HCT116 (cell line): ENCODE data around the gene BRSK1. TPM values are rescaled to one million over a fixed set of nuclear protein-coding genes. Genes with fewer than 3 reads are reported as not detected.

Source experiments
- ATAC-seq: fragments of 200-7000 bp; cut with Tn5 transposase; 2 replicates; pipeline ENCODE4 v1.9.1; 2020; ENCODE audit warnings: mild to moderate bottlenecking, moderate library complexity
- BruUV-seq: library from RNA; stranded (reverse); fragments of 400-500 nt; replicated peaks from 2 replicates; lab custom pipeline; 2021; lab: Mats Ljungman, UMichigan
- CTCF ChIA-PET: fragments of 300-600 bp; sonication (Branson Sonifier 250); formaldehyde crosslinking; loops from one replicate; lab custom pipeline; 2021; ENCODE audit warnings: antibody characterized with exemption; lab: Charles Lee
- POLR2A ChIA-PET: fragments of 300-600, 350-600 bp; sonication (Branson Sonifier 250); formaldehyde crosslinking; loops from one replicate; lab custom pipeline; 2021; ENCODE audit warnings: antibody characterized with exemption; lab: Charles Lee
- RAD21 ChIA-PET, 2 experiments: fragments of 300-600 bp; sonication (Branson Sonifier 250); formaldehyde crosslinking; loops; one replicate each; lab custom pipeline; 2023; ENCODE audit warnings: low total read pairs in 2 of 2; ENCODE audit not compliant: uncharacterized antibody in 2 of 2, unreplicated experiment in 2 of 2, low non-redundant PET in 1 of 2; lab: Charles Lee
- DNase-seq: peaks from one replicate; pipeline ENCODE4 v3.0.0-alpha.2; 2010; ENCODE audit warnings: low read depth, low spot score
- H2AFZ ChIP-seq: fragments of 200-600 bp; shearing (Covaris generic), sonication (generic); 2 replicates; pipeline ENCODE4 v1.6.1; 2017; ENCODE audit warnings: low read depth, mixed run types, mixed read lengths, antibody characterized with exemption, low read length; ENCODE audit not compliant: poor library complexity, severe bottlenecking
- H3K27ac ChIP-seq: 2 replicates; pipeline ENCODE4 v1.5.1; 2012; ENCODE audit warnings: low read depth, low read length
- H3K27me3 ChIP-seq: fragments of 200-600 bp; sonication (generic); 2 replicates; pipeline ENCODE4 v1.6.1; 2016; ENCODE audit warnings: mixed run types, low read length, mixed read lengths; ENCODE audit not compliant: insufficient read depth
- H3K36me3 ChIP-seq, 2 experiments: fragments of 200-500 bp in 1 of 2; fragments of 200-600 bp in 1 of 2; sonication (Bioruptor generic) in 1 of 2; sonication (generic) in 1 of 2; 2 replicates each; pipeline versions ENCODE4 v1.5.1 to v1.6.1; 2014 to 2016; ENCODE audit warnings: low read length in 2 of 2, inconsistent platforms in 1 of 2, mixed read lengths in 1 of 2, mixed run types in 1 of 2; ENCODE audit not compliant: insufficient read depth in 2 of 2, control insufficient read depth in 1 of 2
- H3K4me1 ChIP-seq, 2 experiments: fragments of 200-600 bp in 1 of 2; sonication (generic) in 1 of 2; 2 replicates each; pipeline versions ENCODE4 v1.5.1 to v1.6.1; 2012 to 2017; ENCODE audit warnings: low read length in 2 of 2, inconsistent platforms in 1 of 2, mild to moderate bottlenecking in 1 of 2, mixed read lengths in 1 of 2, mixed run types in 1 of 2, moderate library complexity in 1 of 2; ENCODE audit not compliant: insufficient read depth in 2 of 2, control insufficient read depth in 1 of 2
- H3K4me2 ChIP-seq: fragments of 200-600 bp; sonication (generic); 2 replicates; pipeline ENCODE4 v1.6.1; 2017; ENCODE audit warnings: mixed run types, low read length, mixed read lengths
- H3K4me3 ChIP-seq, 2 experiments: fragments of 200-600 bp in 1 of 2; sonication (generic) in 1 of 2; replicated peaks in 1 of 2; 2 replicates each; pipeline ENCODE4 v1.5.1; 2011 to 2016; ENCODE audit warnings: low read length in 2 of 2, control low read depth in 1 of 2, low read depth in 1 of 2, mild to moderate bottlenecking in 1 of 2, mixed read lengths in 1 of 2, mixed run types in 1 of 2
- H3K79me2 ChIP-seq: fragments of 200-600 bp; sonication (generic); 2 replicates; pipeline ENCODE4 v1.6.1; 2017; ENCODE audit warnings: mild to moderate bottlenecking, mixed run types, low read length, moderate library complexity, mixed read lengths; ENCODE audit not compliant: insufficient read depth
- H3K9ac ChIP-seq: fragments of 200-600 bp; sonication (generic); 2 replicates; pipeline ENCODE4 v1.6.1; 2016; ENCODE audit warnings: low read length, mixed read lengths
- H3K9me2 ChIP-seq: fragments of 200-600 bp; sonication (generic), shearing (Covaris generic); 2 replicates; pipeline ENCODE4 v1.6.1; 2017; ENCODE audit warnings: mixed run types, mild to moderate bottlenecking, moderate library complexity; ENCODE audit not compliant: insufficient read depth
- H3K9me3 ChIP-seq, 2 experiments: fragments of 200-500 bp in 1 of 2; fragments of 200-600 bp in 1 of 2; sonication (Bioruptor generic) in 1 of 2; sonication (generic) in 1 of 2; 2 replicates each; pipeline ENCODE4 v1.6.1; 2014 to 2017; ENCODE audit warnings: low read length in 2 of 2, mixed read lengths in 2 of 2, inconsistent platforms in 1 of 2, low read depth in 1 of 2, mild to moderate bottlenecking in 1 of 2, mixed run types in 1 of 2, moderate library complexity in 1 of 2; ENCODE audit not compliant: control insufficient read depth in 1 of 2, insufficient read depth in 1 of 2
- H4K20me1 ChIP-seq: fragments of 200-600 bp; sonication (generic), shearing (Covaris generic); 2 replicates; pipeline ENCODE4 v1.6.1; 2017; ENCODE audit warnings: mixed run types, mild to moderate bottlenecking, moderate library complexity; ENCODE audit not compliant: insufficient read depth
- CEBPB ChIP-seq: IDR thresholded peaks from 2 replicates; pipeline ENCODE4 v1.6.1; 2012; ENCODE audit warnings: low read depth
- EZH2 ChIP-seq: fragments of 200-600 bp; sonication (generic); IDR thresholded peaks from 2 replicates; pipeline ENCODE4 v1.6.1; 2017; ENCODE audit warnings: antibody characterized with exemption, mixed run types
- POLR2A ChIP-seq: IDR thresholded peaks from 2 replicates; pipeline ENCODE4 v1.7.0; 2011; ENCODE audit warnings: borderline replicate concordance; ENCODE audit not compliant: insufficient read depth, insufficient read length; ENCODE audit errors: extremely low read depth
- POLR2AphosphoS5 ChIP-seq: IDR thresholded peaks from 2 replicates; pipeline ENCODE4 v1.6.1; 2011; ENCODE audit warnings: mild to moderate bottlenecking, low read depth, low read length, moderate library complexity
- intact Hi-C: fragments of 100-400 bp; cut with micrococcal nuclease; formaldehyde crosslinking; loops from 2 replicates; pipeline ENCODE4 v1.10.0; 2022
- total RNA-seq: library from RNA; stranded (reverse); gene quantifications from one replicate; pipeline ENCODE4 v1.2.1, GENCODE V29; 2021; ENCODE audit not compliant: unreplicated experiment

The BRSK1 gene
- total RNA-seq, 1 experiment from 2014 or later, result 33.3 TPM

DNA sequence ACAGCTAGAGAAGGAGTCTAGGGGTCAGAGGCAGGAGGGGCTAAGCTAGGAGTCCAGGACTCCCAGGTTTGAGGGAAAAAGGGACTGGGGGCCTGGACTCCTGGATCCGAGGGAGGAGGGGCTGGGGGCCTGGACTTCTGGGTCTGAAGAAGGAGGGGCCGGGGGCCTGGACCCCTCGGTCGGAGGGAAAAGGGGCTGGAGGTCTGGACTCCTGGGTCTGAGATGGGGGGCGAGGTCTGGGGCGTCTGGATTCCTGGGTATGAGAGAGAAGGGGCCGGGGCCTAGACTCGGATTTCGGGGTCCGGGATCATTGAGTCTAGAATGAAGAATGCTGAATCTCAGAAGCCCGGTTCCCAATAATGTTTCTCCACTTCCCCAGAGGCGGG lies 18.5 kb downstream of the BRSK1 start:
- H4K20me1 ChIP-seq, result no peaks in the 10 kb centered on the region
- H3K4me2 ChIP-seq, result 0 out of 2 replicates have a peak overlapping the region, but pooled peaks have one; percentile 52
- H3K4me1 ChIP-seq, result peaks cover 0 to 7% of the 10 kb centered on the region in 2 experiments; a peak in 1 of 4 replicates
- H3K27me3 ChIP-seq, result no peaks in the 10 kb centered on the region
- no peak overlapping the region for H3K27ac ChIP-seq
- peaks cover 11% of the 10 kb centered on the region in 2 experiments; a peak in 2 of 4 replicates for H3K36me3 ChIP-seq
- TF ChIP-seq POLR2AphosphoS5 (no peak), EZH2 (no peak), POLR2A (no peak)
- no peak overlapping the region for H2AFZ ChIP-seq
- H3K9me3 ChIP-seq, result no peaks in the 10 kb centered on the region
- H3K4me3 ChIP-seq, result no peak overlapping the region
- H3K79me2 ChIP-seq, result no peaks in the 10 kb centered on the region
- ATAC-seq (no peak), DNase-seq (no peak)
- H3K9ac ChIP-seq, result no peak overlapping the region
- CTCF ChIA-PET, result interaction anchor here (1.1 to 2.7 kb wide), 8 partner anchors 15 to 174 kb away, joined by 3 to 15 read pairs (median 8); partner anchors contain the start of genes HSPBP1, KMT5C, TMEM238 and ZNF628
- POLR2A ChIA-PET, result interaction anchor here (2.0 kb wide), 1 partner anchor 82 kb away, joined by 8 read pairs; the partner anchor contains the start of gene TMEM238
- intact Hi-C loops, result loop anchor here (5.0 kb wide), 1 partner anchor 80 kb away; the partner anchor contains the start of gene TMEM238
- no TSS peak for BruUV-seq
- RAD21 ChIA-PET, result no interaction called here
- H3K9me2 ChIP-seq, result no peaks in the 10 kb centered on the region

DNA sequence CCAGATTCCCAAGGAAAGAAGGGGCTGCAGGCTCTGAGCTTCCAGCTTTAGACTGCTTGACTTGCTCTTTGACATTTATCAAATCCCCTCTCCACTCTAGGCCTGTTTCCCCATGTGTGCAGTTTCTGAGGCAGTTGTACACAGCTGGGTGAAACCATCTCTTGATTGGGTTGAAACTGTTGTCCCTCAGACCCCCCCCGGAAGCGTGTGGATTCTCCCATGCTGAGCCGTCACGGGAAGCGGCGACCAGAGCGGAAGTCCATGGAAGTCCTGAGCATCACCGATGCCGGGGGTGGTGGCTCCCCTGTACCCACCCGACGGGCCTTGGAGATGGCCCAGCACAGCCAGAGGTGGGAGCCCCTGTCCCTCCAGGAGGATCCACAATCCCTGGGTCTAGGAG lies 19.7 kb downstream of the BRSK1 start:
- ChIA-PET RAD21 (no interaction called here), POLR2A (no interaction called here), CTCF (no interaction called here)
- no peaks in the 10 kb centered on the region for H4K20me1 ChIP-seq
- no peak overlapping the region for H2AFZ ChIP-seq
- H3K36me3 ChIP-seq, result peaks cover 11 to 13% of the 10 kb centered on the region in 2 experiments; a peak in 2 of 4 replicates
- TF ChIP-seq CEBPB, result no peak
- H3K4me3 ChIP-seq, result no peak overlapping the region
- no peaks in the 10 kb centered on the region for H3K27me3 ChIP-seq
- TSS peak; percentile 21 for BruUV-seq
- no peak overlapping the region for H3K9ac ChIP-seq
- H3K9me3 ChIP-seq, result no peaks in the 10 kb centered on the region
- peaks cover 0 to 7% of the 10 kb centered on the region in 2 experiments; a peak in 1 of 4 replicates for H3K4me1 ChIP-seq
- no peaks in the 10 kb centered on the region for H3K79me2 ChIP-seq
- no peak overlapping the region for H3K4me2 ChIP-seq
- no peak overlapping the region for H3K27ac ChIP-seq
- intact Hi-C loops, result loop anchor here (5.0 kb wide), 1 partner anchor 79 kb away; the partner anchor contains the start of gene TMEM238
- ATAC-seq (no peak), DNase-seq (no peak)
- no peaks in the 10 kb centered on the region for H3K9me2 ChIP-seq
